ENCODE results near the gene SLC9A6.
"Not testable (repeated sequence)": the region's sequence is repeated elsewhere in the genome, so short reads cannot be mapped to it uniquely, and the experiment has no call there.

Gene SLC9A6

DNA sequence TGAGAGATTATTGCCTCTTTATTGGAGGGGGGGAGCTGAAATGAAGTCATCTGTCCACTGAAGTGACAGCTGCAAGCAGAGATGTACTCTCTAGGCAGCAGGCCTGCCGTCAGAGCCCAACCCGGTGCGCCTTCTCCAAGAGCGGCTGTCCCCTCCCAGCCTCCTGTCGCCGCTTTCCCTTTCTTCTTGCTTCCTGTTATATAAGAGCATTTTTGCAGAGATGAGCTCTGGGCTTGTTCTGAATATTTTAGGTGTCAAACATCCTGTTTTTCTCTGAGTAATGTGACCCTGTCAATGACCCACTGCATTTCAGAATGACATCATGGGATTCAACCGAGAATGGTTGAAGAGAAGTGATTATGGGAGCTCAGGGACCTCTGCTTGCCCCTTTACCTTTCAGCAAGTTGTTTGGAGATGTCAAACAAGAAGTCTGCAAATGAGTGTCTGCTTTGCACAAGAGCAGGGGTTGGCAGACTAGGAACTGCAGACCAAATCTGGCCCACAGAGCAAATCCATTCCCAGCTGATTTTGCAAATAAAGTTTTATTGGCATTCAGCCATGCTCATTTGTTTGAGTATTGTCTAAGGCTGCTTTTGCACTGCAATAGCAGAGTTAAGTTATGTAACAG, 79.9 kb downstream of the SLC9A6 start:
- peak in 1 of 2 experiments; percentile 13 for DNase-seq

DNA sequence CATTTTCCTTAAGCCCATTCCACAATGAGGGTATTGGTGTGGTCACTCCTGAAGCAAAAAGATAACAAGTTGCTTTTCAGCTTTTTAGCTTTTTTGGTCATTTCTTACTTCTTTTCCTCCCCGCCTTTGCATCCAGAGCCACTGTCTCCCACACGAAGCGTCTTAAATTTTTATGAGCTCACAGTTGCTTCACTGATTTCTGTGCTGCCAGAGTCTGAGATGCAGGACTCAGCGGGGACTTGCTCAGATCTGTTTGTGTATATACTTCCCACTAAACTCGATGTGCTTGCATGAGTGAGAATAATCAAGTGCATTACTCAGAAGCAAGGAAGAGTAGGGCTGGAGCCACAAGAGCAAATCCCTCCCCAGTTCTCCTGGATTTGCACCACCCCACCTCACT, 81.9 kb downstream of the SLC9A6 start:
- DNase-seq: no peak

DNA sequence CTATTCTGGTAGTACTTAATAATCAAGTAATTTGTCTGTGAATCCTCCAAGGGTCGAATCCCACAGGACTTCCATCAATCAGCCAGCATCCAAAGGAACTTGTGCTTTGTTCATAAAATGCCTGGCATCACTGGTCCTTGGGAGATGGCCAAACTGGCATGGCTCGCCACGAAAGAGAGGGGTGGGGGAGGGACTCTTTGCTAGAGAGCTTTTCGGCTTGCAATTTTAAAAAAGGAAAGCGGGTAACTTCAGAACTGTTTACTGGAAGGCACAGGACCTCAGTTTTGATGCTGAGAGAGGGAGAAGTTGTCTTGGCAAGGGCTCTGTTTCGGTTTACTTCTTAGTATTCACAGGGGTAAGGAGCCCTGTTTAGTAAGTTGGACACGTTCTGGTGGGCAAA, 82.7 kb downstream of the SLC9A6 start:
- DNase-seq: no peak

DNA sequence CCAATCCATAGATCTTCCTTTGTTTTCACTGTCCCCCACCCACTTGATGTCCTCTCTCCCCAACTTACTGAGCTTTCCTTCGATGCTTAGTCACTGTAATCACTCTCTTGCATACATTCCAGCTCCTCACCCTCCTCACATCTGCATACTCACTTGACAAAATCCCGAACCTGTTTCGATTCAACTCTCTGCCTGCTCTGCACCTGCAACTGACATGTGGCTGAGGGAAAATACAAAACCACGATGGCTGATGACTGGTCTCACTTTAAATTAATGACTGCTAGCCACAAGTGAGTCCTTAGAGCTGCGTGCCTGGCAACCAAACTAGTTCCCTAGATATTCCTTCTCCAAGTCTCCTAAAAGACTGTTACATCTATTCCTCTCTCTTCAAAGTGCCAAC, 91.7 kb downstream of the SLC9A6 start:
- DNase-seq: no peak

DNA sequence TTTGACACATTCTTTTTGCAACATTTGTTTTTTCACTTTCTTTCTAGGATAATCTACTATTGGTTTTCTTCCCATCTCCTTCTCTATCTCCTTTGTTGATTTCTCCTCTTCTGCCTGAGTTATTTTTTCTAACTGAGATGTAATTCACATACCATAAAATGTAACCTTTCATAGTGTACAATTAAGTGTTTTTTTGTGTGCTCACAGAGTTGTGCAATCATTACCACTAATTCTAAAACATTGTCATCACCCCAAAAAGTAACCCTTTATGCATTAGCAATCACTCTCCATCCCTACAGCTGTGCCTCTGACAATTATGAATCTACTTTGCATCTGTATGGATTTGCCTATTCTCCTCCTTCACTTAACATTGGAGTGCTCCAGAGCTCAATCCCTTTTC, 95.5 kb downstream of the SLC9A6 start:
- DNase-seq: no peak

DNA sequence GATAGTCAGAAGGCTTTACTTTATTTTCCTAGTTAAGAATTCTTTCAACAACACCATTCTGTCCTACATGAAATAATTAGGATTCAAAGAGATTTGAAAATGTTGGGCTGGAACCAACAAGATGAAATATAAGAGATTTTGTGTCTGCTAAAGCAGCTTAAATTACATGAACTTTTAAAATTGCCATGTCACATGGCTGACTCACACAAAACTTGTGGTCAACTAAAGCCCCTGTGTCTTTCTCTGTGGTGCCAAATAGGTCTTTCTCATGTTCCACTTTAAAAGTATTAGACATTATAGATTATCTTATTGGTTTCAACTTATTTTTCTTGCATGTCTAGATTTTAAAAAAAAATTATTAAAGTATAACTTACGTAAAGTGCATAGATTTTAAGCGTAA, 101.3 kb downstream of the SLC9A6 start:
- DNase-seq: no peak

DNA sequence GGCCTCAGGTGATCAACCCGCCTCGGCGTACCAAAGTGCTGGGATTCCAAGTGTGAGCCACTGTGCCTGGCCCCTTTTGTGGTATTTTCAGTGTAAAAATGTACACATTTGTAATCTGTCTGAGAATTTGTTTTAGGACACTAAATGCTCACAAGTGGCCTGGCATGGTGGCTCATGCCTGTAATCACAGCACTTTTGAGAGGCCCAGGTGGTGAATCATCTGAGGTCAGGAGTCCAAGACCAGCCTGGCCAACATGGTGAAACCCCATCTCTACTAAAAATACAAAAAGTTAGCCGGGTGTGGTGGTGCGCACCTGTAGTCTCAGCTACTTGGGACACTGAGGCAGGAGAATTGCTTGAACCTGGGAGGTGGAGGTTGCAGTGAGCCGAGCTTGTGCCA, 106.7 kb downstream of the SLC9A6 start:
- DNase-seq: not testable (repeated sequence)

DNA sequence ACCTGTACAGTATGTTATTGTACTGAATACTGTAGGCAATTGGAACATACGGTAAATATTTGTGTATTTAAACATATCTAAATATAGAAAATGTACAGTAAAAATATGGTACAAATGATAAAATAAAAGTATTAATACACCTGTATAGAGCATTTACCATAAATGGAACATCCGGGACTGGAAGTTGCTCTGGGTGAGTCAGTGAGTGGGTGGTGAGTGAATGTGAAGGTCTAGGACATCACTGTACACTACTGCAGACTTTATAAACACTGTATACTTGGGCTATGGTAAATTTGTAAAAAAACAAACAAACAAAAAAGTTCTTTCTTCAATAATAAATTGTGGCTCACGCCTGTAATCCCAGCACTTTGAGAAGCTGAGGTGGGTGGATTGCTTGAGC, 109.7 kb downstream of the SLC9A6 start:
- no peak for DNase-seq

All from SW 1271 (cell line).